Vagina (tissue), 2 donors: ENCODE results near the gene SSBP4. TPM values are rescaled to one million over a fixed set of nuclear protein-coding genes. Genes with fewer than 3 reads are reported as not detected.

ENCODE experiments used
- DNase-seq, 2 donors: peaks; one replicate each; pipeline ENCODE4 v3.0.0-alpha.2; 2017; ENCODE audit errors: extremely low spot score in 2 of 2
- H3K27ac ChIP-seq: fragments of 200-600 bp; sonication (generic); one replicate; pipeline ENCODE4 v1.5.1; 2019
- H3K27me3 ChIP-seq: fragments of 200-600 bp; sonication (generic); one replicate; pipeline ENCODE4 v1.5.1; 2019
- H3K36me3 ChIP-seq, 2 donors: fragments of 200-600 bp; sonication (generic); one replicate each; pipeline ENCODE4 v1.5.1; 2017 to 2019
- H3K4me1 ChIP-seq: fragments of 200-600 bp; sonication (generic); one replicate; pipeline ENCODE4 v1.5.1; 2019
- H3K4me3 ChIP-seq, 2 donors: fragments of 200-600 bp; sonication (generic); 1 replicate in 1 of 2; 2 replicates in 1 of 2; pipeline ENCODE4 v1.5.1; 2016 to 2019
- H3K9me3 ChIP-seq: fragments of 200-600 bp; sonication (generic); one replicate; pipeline ENCODE4 v1.5.1; 2019
- CTCF ChIP-seq, 3 experiments: fragments of 450-650 bp in 2 of 3; fragments of 200-600 bp in 1 of 3; sonication (generic) in 1 of 3; IDR thresholded peaks; one replicate each; pipeline ENCODE4 v1.5.1; 2017 to 2019; ENCODE audit warnings: antibody characterized with exemption in 3 of 3, mild to moderate bottlenecking in 2 of 3, moderate library complexity in 2 of 3
- POLR2A ChIP-seq, 2 donors: fragments of 450-650 bp; IDR thresholded peaks; one replicate each; pipeline ENCODE4 v1.6.1; 2017; ENCODE audit warnings: antibody characterized with exemption in 2 of 2, mild to moderate bottlenecking in 2 of 2, moderate library complexity in 2 of 2
- POLR2AphosphoS5 ChIP-seq, 2 donors: sonication (generic); formaldehyde crosslinking; IDR thresholded peaks; one replicate each; pipeline ENCODE4 v1.9.0; 2017; ENCODE audit warnings: antibody characterized with exemption in 2 of 2, mild to moderate bottlenecking in 2 of 2, low read depth in 1 of 2; ENCODE audit not compliant: insufficient read depth in 1 of 2
- intact Hi-C: fragments of 100-400 bp; cut with DNase I; formaldehyde crosslinking; loops from one replicate; pipeline ENCODE4 v1.15.1; 2023
- total RNA-seq: library from RNA; depleted of rRNA; stranded (reverse); fragments of >200 nt; gene quantifications from one replicate; pipeline ENCODE4 v1.2.3, GENCODE V29; 2016

SSBP4 gene
- total RNA-seq, 1 donor from 2014 or later = 72.7 TPM

DNA sequence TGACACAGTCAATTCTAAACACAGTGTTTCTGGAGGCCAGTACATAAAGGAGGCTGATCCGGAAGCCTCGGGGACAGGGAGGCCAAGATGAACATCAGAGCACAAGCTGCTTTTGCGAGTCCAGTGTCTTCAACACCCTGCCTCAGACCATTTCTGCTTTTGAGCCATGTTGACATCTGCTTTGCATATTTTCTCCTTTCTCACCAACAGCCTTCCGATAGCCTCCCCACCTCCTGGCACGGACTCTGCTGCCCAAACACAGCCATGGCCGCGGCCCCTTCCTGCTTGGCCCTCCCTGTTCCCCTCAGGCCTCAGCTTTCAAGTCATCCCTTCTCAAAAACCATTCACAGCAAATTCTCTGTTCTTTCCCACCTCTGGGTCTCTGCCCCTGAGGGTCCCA is 25.4 kb upstream of the SSBP4 start:
- TF ChIP-seq CTCF (IDR thresholded peaks at IDR 0.05) (no peak), POLR2A (IDR thresholded peaks at IDR 0.05) (no peak), POLR2AphosphoS5 (IDR thresholded peaks at IDR 0.05; ENCODE audit: insufficient read depth in 1 of 2, low read depth in 1 of 2) (no peak)
- Histone ChIP-seq H3K36me3 (no peaks in the 10 kb centered on the region), H3K4me3 (no peak overlapping the region), H3K27me3 (no peaks in the 10 kb centered on the region), H3K9me3 (no peaks in the 10 kb centered on the region), H3K4me1 (peaks cover 8% of the 10 kb centered on the region), H3K27ac (no peak overlapping the region)
- intact Hi-C loops = no loop called here
- DNase-seq = no peak

DNA sequence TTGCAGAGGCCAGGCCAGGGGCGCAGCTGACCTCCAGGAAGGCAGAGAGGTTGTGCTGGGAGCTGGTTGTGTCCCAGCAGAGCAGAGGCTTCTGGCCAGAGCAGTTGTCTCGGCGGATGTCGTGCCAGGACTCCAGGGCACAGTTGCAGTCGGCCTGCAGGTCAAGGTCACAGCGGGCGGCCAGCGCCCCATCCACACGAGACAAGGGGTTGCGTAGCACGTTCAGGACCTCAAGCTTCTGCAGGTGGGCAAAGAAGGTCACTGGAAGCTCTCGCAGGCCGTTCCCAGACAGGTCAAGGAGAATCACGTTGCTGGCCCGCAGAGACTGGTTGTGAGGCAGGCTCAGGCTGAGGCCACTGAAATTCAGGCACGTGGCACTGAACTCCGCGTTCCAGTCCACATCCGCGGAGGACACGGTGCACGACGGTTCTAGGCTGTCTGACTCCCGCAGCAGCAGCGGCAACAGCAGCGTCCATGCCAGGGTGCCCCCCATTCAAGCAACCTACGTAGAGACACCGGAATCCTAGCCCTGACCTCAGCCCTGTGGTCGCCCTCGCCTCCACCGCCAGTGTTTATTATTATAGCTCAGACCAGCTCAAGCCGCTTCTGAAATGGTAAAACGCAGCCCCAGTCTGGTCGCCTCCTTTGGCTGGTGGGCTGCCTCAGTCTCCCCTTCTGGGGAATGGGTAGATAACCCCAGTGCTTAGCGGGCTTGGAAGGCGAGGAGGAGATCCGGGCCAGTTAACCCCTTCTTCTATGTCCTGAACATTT is 22.5 kb upstream of the SSBP4 start:
- no peaks in the 10 kb centered on the region for H3K27me3 ChIP-seq
- no peak overlapping the region for H3K27ac ChIP-seq
- H3K4me1 ChIP-seq = peaks cover 6% of the 10 kb centered on the region
- H3K9me3 ChIP-seq = no peaks in the 10 kb centered on the region
- no peak for DNase-seq
- no peaks in the 10 kb centered on the region for H3K36me3 ChIP-seq
- intact Hi-C loops = no loop called here
- peak overlapping the region in 1 of 2 donors; percentile 9 for H3K4me3 ChIP-seq
- no peak for TF ChIP-seq CTCF (IDR thresholded peaks at IDR 0.05)
- TF ChIP-seq POLR2A (IDR thresholded peaks at IDR 0.05) = no peak
- TF ChIP-seq POLR2AphosphoS5 (IDR thresholded peaks at IDR 0.05; ENCODE audit: insufficient read depth in 1 of 2, low read depth in 1 of 2) = no peak

- TF ChIP-seq POLR2A (IDR thresholded peaks at IDR 0.05) = no peak
- TF ChIP-seq CTCF (IDR thresholded peaks at IDR 0.05) = no peak
- TF ChIP-seq POLR2AphosphoS5 (IDR thresholded peaks at IDR 0.05; ENCODE audit: insufficient read depth in 1 of 2, low read depth in 1 of 2) = no peak
- no peaks in the 10 kb centered on the region for H3K9me3 ChIP-seq
- H3K27me3 ChIP-seq = no peaks in the 10 kb centered on the region
- H3K4me3 ChIP-seq = peak within 1 kb of the TSS in 1 of 2 donors; percentile 9
- no peak within 1 kb of the TSS for H3K27ac ChIP-seq
- H3K4me1 ChIP-seq = peaks cover 6% of the 10 kb centered on the region
- no peaks in the 10 kb centered on the region for H3K36me3 ChIP-seq
- no peak for DNase-seq
- intact Hi-C loops = no loop called here
Measured at GRCh38 chr19:18397242-18398202, 21.7 kb upstream of the SSBP4 start, which contains the start of gene LRRC25. LRRC25 (minus strand) TSS chr19:18397622; CDS start chr19:18396963, 659 bp downstream.

DNA sequence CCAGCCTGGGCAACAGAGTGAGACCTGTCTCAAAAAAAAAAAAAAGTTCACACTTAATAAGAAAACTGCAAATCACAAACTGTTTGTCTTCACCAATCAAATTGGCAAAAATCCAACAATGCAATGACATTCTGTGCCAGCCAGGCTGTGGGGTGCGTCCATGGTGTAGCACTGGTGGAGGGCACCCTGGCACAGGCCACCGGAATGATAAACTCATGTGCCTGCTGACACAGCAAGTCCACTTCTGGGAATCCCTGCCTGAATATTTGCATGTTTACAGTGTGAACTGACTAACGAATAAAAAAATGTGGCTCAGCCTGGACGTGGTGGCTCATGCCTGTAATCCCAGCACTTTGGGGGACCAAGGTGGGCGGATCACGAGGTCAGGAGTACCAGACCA is 20.2 kb upstream of the SSBP4 start:
- Histone ChIP-seq H3K27me3 (no peaks in the 10 kb centered on the region), H3K9me3 (no peaks in the 10 kb centered on the region), H3K4me1 (peaks cover 6% of the 10 kb centered on the region), H3K4me3 (no peak overlapping the region), H3K36me3 (no peaks in the 10 kb centered on the region), H3K27ac (no peak overlapping the region)
- intact Hi-C loops = no loop called here
- TF ChIP-seq POLR2AphosphoS5 (IDR thresholded peaks at IDR 0.05; ENCODE audit: insufficient read depth in 1 of 2, low read depth in 1 of 2) (no peak), CTCF (IDR thresholded peaks at IDR 0.05) (no peak), POLR2A (IDR thresholded peaks at IDR 0.05) (no peak)
- no peak for DNase-seq
